Astrocyte (in vitro differentiated cells and primary cell): ENCODE data around the gene ROR1. TPM values are rescaled to one million over a fixed set of nuclear protein-coding genes. Genes with fewer than 3 reads are reported as not detected.

Source experiments
- DNase-seq: peaks from one replicate; pipeline ENCODE4 v3.0.0-alpha.2; 2010; ENCODE audit warnings: low read depth
- FAIRE-seq: peaks from 2 replicates; lab custom pipeline; 2011; peaks lifted over from hg19 to GRCh38; lab: Jason Lieb, UNC
- H2AFZ ChIP-seq: 2 replicates; pipeline ENCODE4 v1.6.0; 2012; ENCODE audit warnings: low read depth, low read length, inconsistent platforms
- H3K27ac ChIP-seq: 2 replicates; pipeline ENCODE4 v1.5.1; 2011; ENCODE audit warnings: low read depth, low read length, inconsistent platforms
- H3K27me3 ChIP-seq: 2 replicates; pipeline ENCODE4 v1.6.0; 2011; ENCODE audit warnings: low read length, inconsistent platforms; ENCODE audit not compliant: insufficient read depth
- H3K36me3 ChIP-seq: 2 replicates; pipeline ENCODE4 v1.5.1; 2011; ENCODE audit warnings: low read length, inconsistent platforms; ENCODE audit not compliant: insufficient read depth
- H3K4me1 ChIP-seq: 2 replicates; pipeline ENCODE4 v1.5.1; 2011; ENCODE audit warnings: low read length, inconsistent platforms; ENCODE audit not compliant: insufficient read depth
- H3K4me2 ChIP-seq: 2 replicates; pipeline ENCODE4 v1.6.0; 2012; ENCODE audit warnings: low read length, inconsistent platforms
- H3K4me3 ChIP-seq: 2 replicates; pipeline ENCODE4 v1.5.1; 2011; ENCODE audit warnings: low read depth, mild to moderate bottlenecking, low read length, inconsistent platforms; ENCODE audit not compliant: insufficient read depth
- H3K79me2 ChIP-seq: 2 replicates; pipeline ENCODE4 v1.6.0; 2012; ENCODE audit warnings: mild to moderate bottlenecking, low read length, inconsistent platforms; ENCODE audit not compliant: insufficient read depth
- H3K9ac ChIP-seq: 2 replicates; pipeline ENCODE4 v1.6.0; 2012; ENCODE audit warnings: mild to moderate bottlenecking, low read length, inconsistent platforms
- H3K9me3 ChIP-seq: 2 replicates; pipeline ENCODE4 v1.5.1; 2012; ENCODE audit warnings: low read depth, mild to moderate bottlenecking, low read length, inconsistent platforms; ENCODE audit not compliant: insufficient read depth
- H4K20me1 ChIP-seq: 2 replicates; pipeline ENCODE4 v1.6.0; 2012; ENCODE audit warnings: low read length, inconsistent platforms; ENCODE audit not compliant: insufficient read depth
- H3K27ac Mint-ChIP-seq: one replicate; pipeline ENCODE4 v1.8.0; 2021; ENCODE audit warnings: mild to moderate bottlenecking, mixed read lengths; ENCODE audit not compliant: unreplicated experiment
- H3K27me3 Mint-ChIP-seq: one replicate; pipeline ENCODE4 v1.8.0; 2021; ENCODE audit warnings: low read depth, mixed read lengths; ENCODE audit not compliant: unreplicated experiment
- H3K36me3 Mint-ChIP-seq: one replicate; pipeline ENCODE4 v1.8.0; 2021; ENCODE audit warnings: low read depth, mixed read lengths; ENCODE audit not compliant: unreplicated experiment
- H3K4me1 Mint-ChIP-seq: one replicate; pipeline ENCODE4 v1.8.0; 2021; ENCODE audit warnings: low read depth, mixed read lengths; ENCODE audit not compliant: unreplicated experiment
- H3K4me3 Mint-ChIP-seq: one replicate; pipeline ENCODE4 v1.8.0; 2021; ENCODE audit warnings: mild to moderate bottlenecking, moderate library complexity, mixed read lengths; ENCODE audit not compliant: unreplicated experiment
- H3K9me3 Mint-ChIP-seq: one replicate; pipeline ENCODE4 v1.8.0; 2021; ENCODE audit warnings: mild to moderate bottlenecking, mixed read lengths; ENCODE audit not compliant: unreplicated experiment
- EZH2 ChIP-seq: IDR thresholded peaks from 2 replicates; pipeline ENCODE4 v1.6.1; 2012; ENCODE audit warnings: mild to moderate bottlenecking, low read length, inconsistent platforms; ENCODE audit not compliant: insufficient read depth
- total RNA-seq: library from RNA; stranded (reverse); gene quantifications from 2 replicates; pipeline ENCODE4 v1.2.1, GENCODE V29; 2021
- TF ChIP-seq, protein P1 (sequence below): IDR thresholded peaks from 2 replicates; pipeline ENCODE4 v1.5.1; 2011; ENCODE audit warnings: low read depth, mild to moderate bottlenecking, inconsistent platforms, low read length, moderate library complexity; ENCODE audit not compliant: insufficient read depth

Gene ROR1
- total RNA-seq, 1 donor from 2014 or later = 38.3 TPM

DNA sequence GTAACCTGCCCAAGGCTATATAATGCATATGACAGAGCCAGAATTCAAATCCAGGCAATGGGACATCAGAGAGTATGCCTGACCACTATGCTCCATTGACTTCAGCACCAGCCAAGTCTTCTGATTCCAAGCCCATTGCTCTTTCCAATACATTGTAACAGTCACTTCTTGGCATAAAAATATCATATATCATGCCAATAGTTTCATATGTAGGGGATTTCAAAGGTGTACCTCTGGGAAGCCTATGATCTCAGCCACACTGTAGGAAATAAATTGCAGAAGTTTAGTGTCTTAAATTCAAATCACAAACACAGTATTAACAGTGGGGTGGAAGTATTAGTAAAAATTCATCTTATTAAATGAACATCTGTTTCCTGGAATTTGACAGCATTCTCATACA, 30.0 kb upstream of the ROR1 start:
- no peaks in the 10 kb centered on the region for H3K36me3 ChIP-seq
- no peaks in the 10 kb centered on the region for H3K36me3 Mint-ChIP-seq
- H3K4me2 ChIP-seq = no peak overlapping the region
- H4K20me1 ChIP-seq = no peaks in the 10 kb centered on the region
- H2AFZ ChIP-seq = no peak overlapping the region
- H3K9me3 Mint-ChIP-seq = peaks cover 4% of the 10 kb centered on the region
- H3K27me3 Mint-ChIP-seq = no peaks in the 10 kb centered on the region
- H3K9ac ChIP-seq = no peak overlapping the region
- peaks cover 20% of the 10 kb centered on the region for H3K4me1 ChIP-seq
- H3K27ac ChIP-seq = no peak overlapping the region
- peaks cover 34% of the 10 kb centered on the region for H3K4me1 Mint-ChIP-seq
- TF ChIP-seq, protein P1, sequence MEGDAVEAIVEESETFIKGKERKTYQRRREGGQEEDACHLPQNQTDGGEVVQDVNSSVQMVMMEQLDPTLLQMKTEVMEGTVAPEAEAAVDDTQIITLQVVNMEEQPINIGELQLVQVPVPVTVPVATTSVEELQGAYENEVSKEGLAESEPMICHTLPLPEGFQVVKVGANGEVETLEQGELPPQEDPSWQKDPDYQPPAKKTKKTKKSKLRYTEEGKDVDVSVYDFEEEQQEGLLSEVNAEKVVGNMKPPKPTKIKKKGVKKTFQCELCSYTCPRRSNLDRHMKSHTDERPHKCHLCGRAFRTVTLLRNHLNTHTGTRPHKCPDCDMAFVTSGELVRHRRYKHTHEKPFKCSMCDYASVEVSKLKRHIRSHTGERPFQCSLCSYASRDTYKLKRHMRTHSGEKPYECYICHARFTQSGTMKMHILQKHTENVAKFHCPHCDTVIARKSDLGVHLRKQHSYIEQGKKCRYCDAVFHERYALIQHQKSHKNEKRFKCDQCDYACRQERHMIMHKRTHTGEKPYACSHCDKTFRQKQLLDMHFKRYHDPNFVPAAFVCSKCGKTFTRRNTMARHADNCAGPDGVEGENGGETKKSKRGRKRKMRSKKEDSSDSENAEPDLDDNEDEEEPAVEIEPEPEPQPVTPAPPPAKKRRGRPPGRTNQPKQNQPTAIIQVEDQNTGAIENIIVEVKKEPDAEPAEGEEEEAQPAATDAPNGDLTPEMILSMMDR = no peak
- no peak for TF ChIP-seq EZH2
- H3K4me3 Mint-ChIP-seq = no peak overlapping the region
- H3K27me3 ChIP-seq = no peaks in the 10 kb centered on the region
- FAIRE-seq = no peak
- no peak for DNase-seq
- no peak overlapping the region for H3K4me3 ChIP-seq
- no peak overlapping the region for H3K27ac Mint-ChIP-seq
- H3K9me3 ChIP-seq = no peaks in the 10 kb centered on the region
- H3K79me2 ChIP-seq = no peaks in the 10 kb centered on the region

DNA sequence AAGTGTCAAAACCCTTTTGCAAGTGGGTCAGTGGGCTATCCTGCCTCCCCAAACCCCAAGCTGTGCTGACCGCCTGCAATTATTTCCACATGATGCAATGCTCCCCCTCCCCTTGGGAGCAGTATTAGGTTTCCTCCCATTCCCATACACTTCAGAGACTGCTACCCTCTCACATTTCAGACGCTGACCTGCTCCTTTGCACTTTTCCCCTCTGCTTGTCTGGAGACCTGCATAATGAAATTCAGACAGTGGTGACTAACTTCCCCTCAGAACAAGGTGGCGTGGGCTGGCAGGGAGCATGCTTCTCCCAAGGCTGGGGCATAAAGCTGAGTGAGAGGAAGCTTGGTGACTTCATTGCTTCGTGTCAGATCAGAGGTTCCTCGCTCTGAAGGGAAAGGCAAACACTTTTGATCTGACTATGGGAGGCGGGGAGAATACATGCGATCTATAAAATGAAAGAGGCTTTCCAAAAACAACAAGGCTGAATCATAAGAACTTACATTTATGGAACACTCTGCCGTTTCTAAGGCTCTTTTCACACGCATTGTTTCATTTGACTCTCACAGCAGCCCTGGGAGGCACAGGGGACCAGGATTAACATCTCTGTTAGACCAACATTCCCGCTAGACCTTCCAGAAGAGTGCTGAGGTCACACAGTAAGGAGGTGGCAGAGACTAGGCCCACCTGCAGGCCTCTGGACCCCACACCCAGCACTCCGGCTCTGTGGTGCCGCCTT, 27.5 kb upstream of the ROR1 start:
- Histone ChIP-seq H3K9ac (peak overlapping the region; percentile 77), H3K4me3 (no peak overlapping the region), H3K4me2 (peak overlapping the region; percentile 66), H3K27me3 (no peaks in the 10 kb centered on the region), H2AFZ (no peak overlapping the region), H3K36me3 (no peaks in the 10 kb centered on the region), H3K27ac (peak overlapping the region; percentile 90), H3K79me2 (no peaks in the 10 kb centered on the region), H4K20me1 (no peaks in the 10 kb centered on the region), H3K4me1 (peaks cover 20% of the 10 kb centered on the region), H3K9me3 (no peaks in the 10 kb centered on the region)
- no peak for TF ChIP-seq EZH2
- no peaks in the 10 kb centered on the region for H3K36me3 Mint-ChIP-seq
- DNase-seq (peak; percentile 96), FAIRE-seq (no peak)
- H3K27ac Mint-ChIP-seq = peak overlapping the region; percentile 96
- H3K4me1 Mint-ChIP-seq = peaks cover 34% of the 10 kb centered on the region
- peaks cover 2% of the 10 kb centered on the region for H3K27me3 Mint-ChIP-seq
- H3K9me3 Mint-ChIP-seq = peaks cover 4% of the 10 kb centered on the region
- peak overlapping the region; percentile 23 for H3K4me3 Mint-ChIP-seq

DNA sequence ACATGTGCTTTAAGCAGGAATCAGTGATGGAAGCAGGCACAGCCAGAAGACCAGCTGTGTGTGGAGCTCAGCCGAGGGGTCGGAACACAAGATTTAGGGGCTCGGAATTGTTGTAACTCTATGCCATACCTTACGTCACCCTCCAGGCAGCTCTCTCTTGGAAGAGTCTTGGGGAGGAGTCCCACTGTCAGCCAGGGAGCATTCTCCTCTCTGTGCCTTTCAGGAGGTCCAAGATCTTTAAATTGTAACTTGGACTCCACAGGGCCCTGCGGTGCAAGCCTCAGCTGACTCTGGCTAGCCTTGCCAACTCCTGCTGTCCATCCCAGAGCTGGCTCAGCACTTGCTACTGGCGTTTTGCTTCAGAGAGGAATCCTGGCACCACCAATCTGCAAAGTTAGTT, 26.4 kb upstream of the ROR1 start:
- DNase-seq (no peak), FAIRE-seq (no peak)
- H3K9ac ChIP-seq = peak overlapping the region; percentile 31
- no peaks in the 10 kb centered on the region for H3K79me2 ChIP-seq
- Mint-ChIP-seq H3K4me1 (peaks cover 34% of the 10 kb centered on the region), H3K27ac (peak overlapping the region; percentile 64), H3K36me3 (no peaks in the 10 kb centered on the region), H3K9me3 (peaks cover 4% of the 10 kb centered on the region), H3K4me3 (no peak overlapping the region), H3K27me3 (peaks cover 2% of the 10 kb centered on the region)
- no peaks in the 10 kb centered on the region for H3K36me3 ChIP-seq
- TF ChIP-seq EZH2 = no peak
- TF ChIP-seq, protein P1 = no peak
- H3K27me3 ChIP-seq = no peaks in the 10 kb centered on the region
- H4K20me1 ChIP-seq = no peaks in the 10 kb centered on the region
- H3K4me2 ChIP-seq = no peak overlapping the region
- no peak overlapping the region for H2AFZ ChIP-seq
- H3K9me3 ChIP-seq = no peaks in the 10 kb centered on the region
- peak overlapping the region; percentile 90 for H3K27ac ChIP-seq
- peaks cover 20% of the 10 kb centered on the region for H3K4me1 ChIP-seq
- no peak overlapping the region for H3K4me3 ChIP-seq
